GM23338 (cell line): ENCODE results near the gene NAP1L4. TPM values are rescaled to one million over a fixed set of nuclear protein-coding genes. Genes with fewer than 3 reads are reported as not detected.
A peak's percentile ranks its signal among the peaks of the same experiment; 100 is the strongest.

ENCODE experiments used
- ATAC-seq: fragments of 200-7000 bp; cut with Tn5 transposase; 3 replicates; pipeline ENCODE4 v1.9.1; 2020
- DNase-seq: peaks from one replicate; pipeline ENCODE4 v3.0.0-alpha.2; 2015; ENCODE audit warnings: low spot score
- H2AFZ ChIP-seq: fragments of 200-600 bp; sonication (generic); 2 replicates; pipeline ENCODE4 v1.8.0; 2016; ENCODE audit warnings: antibody characterized with exemption, mild to moderate bottlenecking, moderate library complexity
- H3F3A ChIP-seq: fragments of 200-600 bp; sonication (generic); replicated peaks from 2 replicates; pipeline ENCODE4 v1.8.0; 2017; ENCODE audit warnings: antibody characterized with exemption, mixed run types, low read depth
- H3K27ac ChIP-seq: fragments of 200-600 bp; sonication (generic); 2 replicates; pipeline ENCODE4 v1.6.1; 2016; ENCODE audit warnings: low read depth
- H3K27me3 ChIP-seq: fragments of 200-600 bp; sonication (generic); 2 replicates; pipeline ENCODE4 v1.8.0; 2016; ENCODE audit warnings: mild to moderate bottlenecking, mixed run types, moderate library complexity; ENCODE audit not compliant: insufficient read depth
- H3K36me3 ChIP-seq: fragments of 200-600 bp; sonication (generic); 2 replicates; pipeline ENCODE4 v1.8.0; 2016; ENCODE audit warnings: mild to moderate bottlenecking; ENCODE audit not compliant: insufficient read depth
- H3K4me1 ChIP-seq: fragments of 200-600 bp; sonication (generic); 2 replicates; pipeline ENCODE4 v1.8.0; 2016; ENCODE audit warnings: mild to moderate bottlenecking, moderate library complexity; ENCODE audit not compliant: insufficient read depth
- H3K4me2 ChIP-seq: fragments of 200-600 bp; sonication (generic); 2 replicates; pipeline ENCODE4 v1.7.1; 2017; ENCODE audit warnings: mixed run types
- H3K4me3 ChIP-seq: fragments of 200-600 bp; sonication (generic); 2 replicates; pipeline ENCODE4 v1.6.1; 2016; ENCODE audit warnings: mixed run types
- H3K79me2 ChIP-seq: fragments of 200-600 bp; sonication (generic); replicated peaks from 2 replicates; pipeline ENCODE4 v1.8.0; 2017; ENCODE audit warnings: mild to moderate bottlenecking; ENCODE audit not compliant: insufficient read depth
- H3K9me2 ChIP-seq: fragments of 200-600 bp; sonication (generic); 2 replicates; pipeline ENCODE4 v1.8.0; 2017; ENCODE audit not compliant: insufficient read depth
- H4K20me1 ChIP-seq: fragments of 200-600 bp; sonication (generic); replicated peaks from 2 replicates; pipeline ENCODE4 v1.8.0; 2017; ENCODE audit warnings: mild to moderate bottlenecking; ENCODE audit not compliant: insufficient read depth
- H3K27ac Mint-ChIP-seq: 2 replicates; pipeline ENCODE4 v1.8.0; 2020; ENCODE audit warnings: inconsistent platforms, mild to moderate bottlenecking, moderate library complexity, mixed read lengths
- H3K27me3 Mint-ChIP-seq: 3 replicates; pipeline ENCODE4 v1.8.0; 2022; ENCODE audit warnings: low read depth, mild to moderate bottlenecking, moderate library complexity, mixed read lengths, inconsistent platforms; ENCODE audit not compliant: insufficient read depth, poor library complexity
- H3K36me3 Mint-ChIP-seq: 3 replicates; pipeline ENCODE4 v1.8.0; 2021; ENCODE audit warnings: low read depth, mild to moderate bottlenecking, inconsistent platforms, moderate library complexity, mixed read lengths
- H3K4me1 Mint-ChIP-seq: 3 replicates; pipeline ENCODE4 v1.8.0; 2020; ENCODE audit warnings: mild to moderate bottlenecking, inconsistent platforms, mixed read lengths
- H3K4me3 Mint-ChIP-seq: 3 replicates; pipeline ENCODE4 v1.8.0; 2021; ENCODE audit warnings: moderate library complexity, mild to moderate bottlenecking, inconsistent platforms, mixed read lengths
- H3K9me3 Mint-ChIP-seq: 3 replicates; pipeline ENCODE4 v1.8.0; 2020; ENCODE audit warnings: moderate library complexity, mild to moderate bottlenecking, inconsistent platforms, mixed read lengths
- CREB1 ChIP-seq: fragments of 250-450 bp; sonication (Bioruptor Pico); IDR thresholded peaks from 2 replicates; pipeline ENCODE4 v1.5.0; 2020; ENCODE audit warnings: low read depth, mild to moderate bottlenecking, moderate library complexity
- EZH2 ChIP-seq: fragments of 200-600 bp; sonication (generic); IDR thresholded peaks from one replicate; pipeline ENCODE4 v1.8.0; 2017; ENCODE audit warnings: antibody characterized with exemption, mild to moderate bottlenecking, low read depth; ENCODE audit not compliant: unreplicated experiment
- NANOG ChIP-seq: IDR thresholded peaks from 2 replicates; pipeline ENCODE4 v1.6.1; 2016; ENCODE audit warnings: antibody characterized with exemption, borderline replicate concordance
- ZNF462 ChIP-seq: fragments of 250-450 bp; sonication (Bioruptor Pico); IDR thresholded peaks from 2 replicates; pipeline ENCODE4 v1.5.0; 2020; ENCODE audit warnings: mild to moderate bottlenecking, moderate library complexity
- polyA plus RNA-seq: library from polyadenylated mRNA; unstranded; fragments of >200 nt; fragmentation: Nextera tagmentation; extraction: Ambion mirVana; gene quantifications from 2 replicates; pipeline ENCODE4 v1.2.1, GENCODE V29; 2016
- total RNA-seq: library from RNA; depleted of rRNA; stranded (reverse); fragments of >200 nt; shearing (Covaris generic); gene quantifications from 2 replicates; pipeline ENCODE4 v1.2.3, GENCODE V29; 2014
- TF ChIP-seq, protein P1 (sequence below): IDR thresholded peaks from one replicate; pipeline ENCODE4 v1.6.1; 2018; ENCODE audit warnings: antibody characterized with exemption; ENCODE audit not compliant: unreplicated experiment

Gene NAP1L4
- total and polyA plus RNA-seq, 2 experiments from 2014 or later: 181 to 189 TPM

GRCh38 chr11:2991452-2992233 is 486 bp downstream of the NAP1L4 start:
- TF ChIP-seq CREB1 (CRISPR knock-in tag): no peak
- TF ChIP-seq EZH2: no peak
- no peak for TF ChIP-seq ZNF462 (CRISPR knock-in tag)
- TF ChIP-seq NANOG: no peak
- TF ChIP-seq, protein P1, sequence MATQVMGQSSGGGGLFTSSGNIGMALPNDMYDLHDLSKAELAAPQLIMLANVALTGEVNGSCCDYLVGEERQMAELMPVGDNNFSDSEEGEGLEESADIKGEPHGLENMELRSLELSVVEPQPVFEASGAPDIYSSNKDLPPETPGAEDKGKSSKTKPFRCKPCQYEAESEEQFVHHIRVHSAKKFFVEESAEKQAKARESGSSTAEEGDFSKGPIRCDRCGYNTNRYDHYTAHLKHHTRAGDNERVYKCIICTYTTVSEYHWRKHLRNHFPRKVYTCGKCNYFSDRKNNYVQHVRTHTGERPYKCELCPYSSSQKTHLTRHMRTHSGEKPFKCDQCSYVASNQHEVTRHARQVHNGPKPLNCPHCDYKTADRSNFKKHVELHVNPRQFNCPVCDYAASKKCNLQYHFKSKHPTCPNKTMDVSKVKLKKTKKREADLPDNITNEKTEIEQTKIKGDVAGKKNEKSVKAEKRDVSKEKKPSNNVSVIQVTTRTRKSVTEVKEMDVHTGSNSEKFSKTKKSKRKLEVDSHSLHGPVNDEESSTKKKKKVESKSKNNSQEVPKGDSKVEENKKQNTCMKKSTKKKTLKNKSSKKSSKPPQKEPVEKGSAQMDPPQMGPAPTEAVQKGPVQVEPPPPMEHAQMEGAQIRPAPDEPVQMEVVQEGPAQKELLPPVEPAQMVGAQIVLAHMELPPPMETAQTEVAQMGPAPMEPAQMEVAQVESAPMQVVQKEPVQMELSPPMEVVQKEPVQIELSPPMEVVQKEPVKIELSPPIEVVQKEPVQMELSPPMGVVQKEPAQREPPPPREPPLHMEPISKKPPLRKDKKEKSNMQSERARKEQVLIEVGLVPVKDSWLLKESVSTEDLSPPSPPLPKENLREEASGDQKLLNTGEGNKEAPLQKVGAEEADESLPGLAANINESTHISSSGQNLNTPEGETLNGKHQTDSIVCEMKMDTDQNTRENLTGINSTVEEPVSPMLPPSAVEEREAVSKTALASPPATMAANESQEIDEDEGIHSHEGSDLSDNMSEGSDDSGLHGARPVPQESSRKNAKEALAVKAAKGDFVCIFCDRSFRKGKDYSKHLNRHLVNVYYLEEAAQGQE: no peak
- no peaks in the 10 kb centered on the region for H3K36me3 ChIP-seq
- Mint-ChIP-seq H3K27me3 (peaks cover 8% of the 10 kb centered on the region), H3K4me1 (peaks cover 26% of the 10 kb centered on the region), H3K4me3 (peak overlapping the region; percentile 95), H3K27ac (peak overlapping the region; percentile 99), H3K9me3 (no peaks in the 10 kb centered on the region), H3K36me3 (peaks cover 15% of the 10 kb centered on the region)
- peaks cover 38% of the 10 kb centered on the region for H3K4me1 ChIP-seq
- H3K9me2 ChIP-seq: no peaks in the 10 kb centered on the region
- peaks cover 13% of the 10 kb centered on the region for H3F3A ChIP-seq
- peak; percentile 41 for ATAC-seq
- H3K4me2 ChIP-seq: peak overlapping the region; percentile 98
- peak overlapping the region; percentile 99 for H3K4me3 ChIP-seq
- H2AFZ ChIP-seq: no peak overlapping the region
- H3K79me2 ChIP-seq: peaks cover 51% of the 10 kb centered on the region
- H4K20me1 ChIP-seq: peaks cover 45% of the 10 kb centered on the region
- peak overlapping the region; percentile 78 for H3K27ac ChIP-seq
- H3K27me3 ChIP-seq: no peaks in the 10 kb centered on the region
- DNase-seq: peak; percentile 78
